ENCODE measurements around the gene OXA1L. TPM values are rescaled to one million over a fixed set of nuclear protein-coding genes. Genes with fewer than 3 reads are reported as not detected.

OXA1L gene
- total RNA-seq, 1 donor, result 37.6 TPM

GRCh38 chr14:22807432-22808087, 41.1 kb downstream of the OXA1L start:
- TF ChIP-seq, protein P1, sequence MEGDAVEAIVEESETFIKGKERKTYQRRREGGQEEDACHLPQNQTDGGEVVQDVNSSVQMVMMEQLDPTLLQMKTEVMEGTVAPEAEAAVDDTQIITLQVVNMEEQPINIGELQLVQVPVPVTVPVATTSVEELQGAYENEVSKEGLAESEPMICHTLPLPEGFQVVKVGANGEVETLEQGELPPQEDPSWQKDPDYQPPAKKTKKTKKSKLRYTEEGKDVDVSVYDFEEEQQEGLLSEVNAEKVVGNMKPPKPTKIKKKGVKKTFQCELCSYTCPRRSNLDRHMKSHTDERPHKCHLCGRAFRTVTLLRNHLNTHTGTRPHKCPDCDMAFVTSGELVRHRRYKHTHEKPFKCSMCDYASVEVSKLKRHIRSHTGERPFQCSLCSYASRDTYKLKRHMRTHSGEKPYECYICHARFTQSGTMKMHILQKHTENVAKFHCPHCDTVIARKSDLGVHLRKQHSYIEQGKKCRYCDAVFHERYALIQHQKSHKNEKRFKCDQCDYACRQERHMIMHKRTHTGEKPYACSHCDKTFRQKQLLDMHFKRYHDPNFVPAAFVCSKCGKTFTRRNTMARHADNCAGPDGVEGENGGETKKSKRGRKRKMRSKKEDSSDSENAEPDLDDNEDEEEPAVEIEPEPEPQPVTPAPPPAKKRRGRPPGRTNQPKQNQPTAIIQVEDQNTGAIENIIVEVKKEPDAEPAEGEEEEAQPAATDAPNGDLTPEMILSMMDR (IDR thresholded peaks at IDR 0.05; ENCODE audit: insufficient read depth, low read depth, low read length), result no peak
- no peak overlapping the region for H3K4me3 ChIP-seq (ENCODE audit: low read depth, low read length)
- no peak for DNase-seq (ENCODE audit: low read depth)

- TF ChIP-seq, protein P1 (IDR thresholded peaks at IDR 0.05; ENCODE audit: insufficient read depth, low read depth, low read length), result no peak
- no peak overlapping the region for H3K4me3 ChIP-seq (ENCODE audit: low read depth, low read length)
- DNase-seq (ENCODE audit: low read depth), result no peak
Observed at GRCh38 chr14:22808388-22809209, 42.1 kb downstream of the OXA1L start.

DNA sequence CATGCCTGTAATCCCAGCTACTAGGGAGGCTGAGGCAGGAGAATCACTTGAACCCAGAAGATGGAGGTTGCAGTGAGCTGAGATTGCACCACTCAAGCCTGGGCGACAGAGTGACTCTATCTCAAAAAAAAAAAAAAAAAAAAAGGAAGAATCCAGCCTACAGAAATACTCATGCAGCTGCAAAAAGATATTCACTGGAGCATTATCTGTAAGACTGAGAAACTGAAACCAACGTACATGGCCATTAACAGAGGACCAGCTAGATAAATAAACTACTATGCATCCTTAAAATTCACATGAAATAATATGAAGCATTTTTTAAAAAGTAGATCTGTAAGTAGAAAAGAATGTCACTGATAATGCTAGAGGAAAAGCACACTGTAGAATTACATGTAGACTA, 45.2 kb downstream of the OXA1L start:
- DNase-seq (ENCODE audit: low read depth), result peak; percentile 30
- no peak overlapping the region for H3K4me3 ChIP-seq (ENCODE audit: low read depth, low read length)
- TF ChIP-seq, protein P1 (IDR thresholded peaks at IDR 0.05; ENCODE audit: insufficient read depth, low read depth, low read length), result no peak

DNA sequence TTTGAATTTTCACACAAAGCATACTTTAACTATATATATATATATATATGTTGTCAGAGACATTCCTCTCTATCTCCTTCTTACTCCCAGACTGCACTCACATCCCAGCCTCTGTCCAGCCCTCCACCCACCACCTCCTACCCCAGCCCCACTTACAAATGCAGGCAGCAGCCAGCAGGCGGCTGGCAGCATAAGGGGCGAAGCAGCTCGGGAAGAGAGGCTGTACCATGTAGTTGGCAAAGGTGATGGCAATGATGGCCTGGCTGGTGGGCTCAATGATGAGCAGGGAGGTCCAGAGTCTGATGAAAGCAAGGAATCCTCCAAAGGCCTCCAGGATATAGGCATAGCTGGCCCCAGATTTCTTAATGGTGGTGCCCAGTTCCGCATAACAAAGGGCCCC, 46.3 kb downstream of the OXA1L start:
- H3K4me3 ChIP-seq (ENCODE audit: low read depth, low read length), result no peak overlapping the region
- no peak for DNase-seq (ENCODE audit: low read depth)
- TF ChIP-seq, protein P1 (IDR thresholded peaks at IDR 0.05; ENCODE audit: insufficient read depth, low read depth, low read length), result no peak

- TF ChIP-seq, protein P1 (IDR thresholded peaks at IDR 0.05; ENCODE audit: insufficient read depth, low read depth, low read length), result no peak
- H3K4me3 ChIP-seq (ENCODE audit: low read depth, low read length), result no peak overlapping the region
- no peak for DNase-seq (ENCODE audit: low read depth)
Observed at GRCh38 chr14:22813145-22813544, 46.7 kb downstream of the OXA1L start.

GRCh38 chr14:22814373-22814772, 47.9 kb downstream of the OXA1L start:
- TF ChIP-seq, protein P1 (IDR thresholded peaks at IDR 0.05; ENCODE audit: insufficient read depth, low read depth, low read length), result no peak
- DNase-seq (ENCODE audit: low read depth), result no peak
- peak overlapping the region; percentile 53 for H3K4me3 ChIP-seq (ENCODE audit: low read depth, low read length)

All from fibroblast of villous mesenchyme (primary cell).